CD14-positive monocyte (primary cell): Measurements from ENCODE around the gene TIMM9. TPM values are rescaled to one million over a fixed set of nuclear protein-coding genes. Genes with fewer than 3 reads are reported as not detected.

Source experiments
- DNase-seq, 3 donors: peaks; one replicate each; pipeline ENCODE4 v3.0.0-alpha.2; 2011 to 2022
- H2AFZ ChIP-seq: 2 replicates; pipeline ENCODE4 v1.6.0; 2012; ENCODE audit warnings: mild to moderate bottlenecking, low read depth, low read length, inconsistent platforms; ENCODE audit not compliant: insufficient read depth, poor library complexity, severe bottlenecking
- H3K27ac ChIP-seq, 2 donors: 1 replicate in 1 of 2; 2 replicates in 1 of 2; pipeline ENCODE4 v1.5.1; 2012 to 2013; ENCODE audit warnings: low read length in 2 of 2, control low read depth in 1 of 2, inconsistent platforms in 1 of 2, low read depth in 1 of 2, mild to moderate bottlenecking in 1 of 2
- H3K27me3 ChIP-seq, 2 donors: one replicate each; pipeline versions ENCODE4 v1.6.0 to v1.6.1; 2011 to 2013; ENCODE audit warnings: low read length in 2 of 2; ENCODE audit not compliant: control insufficient read depth in 2 of 2, insufficient read depth in 2 of 2
- H3K36me3 ChIP-seq, 2 donors: replicated peaks in 1 of 2; 1 replicate in 1 of 2; 2 replicates in 1 of 2; pipeline versions ENCODE4 v1.5.1 to v1.6.1; 2012 to 2013; ENCODE audit warnings: low read length in 2 of 2, control low read depth in 1 of 2, inconsistent platforms in 1 of 2, mild to moderate bottlenecking in 1 of 2; ENCODE audit not compliant: insufficient read depth in 2 of 2, control insufficient read depth in 1 of 2
- H3K4me1 ChIP-seq, 2 donors: 1 replicate in 1 of 2; 2 replicates in 1 of 2; pipeline versions ENCODE4 v1.5.1 to v1.6.1; 2012 to 2013; ENCODE audit warnings: low read length in 2 of 2, control low read depth in 1 of 2, inconsistent platforms in 1 of 2, mild to moderate bottlenecking in 1 of 2, moderate library complexity in 1 of 2; ENCODE audit not compliant: insufficient read depth in 2 of 2, control insufficient read depth in 1 of 2
- H3K4me2 ChIP-seq: replicated peaks from 2 replicates; pipeline ENCODE3; 2012; ENCODE audit warnings: low read length, moderate library complexity, mild to moderate bottlenecking; ENCODE audit not compliant: poor library complexity, severe bottlenecking; ENCODE audit errors: extremely low read depth
- H3K4me3 ChIP-seq, 3 experiments: fragments of 200-600 bp in 1 of 3; sonication (generic) in 1 of 3; replicated peaks in 1 of 3; 1 replicate in 2 of 3; 2 replicates in 1 of 3; pipeline ENCODE4 v1.5.1; 2011 to 2013; ENCODE audit warnings: low read length in 3 of 3, mild to moderate bottlenecking in 3 of 3, control low read depth in 2 of 3, low read depth in 2 of 3, inconsistent platforms in 1 of 3, moderate library complexity in 1 of 3
- H3K79me2 ChIP-seq: 2 replicates; pipeline ENCODE4 v1.6.0; 2012; ENCODE audit warnings: mild to moderate bottlenecking, control low read depth, inconsistent platforms, low read length, moderate library complexity; ENCODE audit not compliant: insufficient read depth
- H3K9ac ChIP-seq: 2 replicates; pipeline ENCODE4 v1.6.0; 2017; ENCODE audit warnings: low read length, mild to moderate bottlenecking; ENCODE audit not compliant: insufficient read depth, poor library complexity, severe bottlenecking
- H3K9me3 ChIP-seq, 2 donors: replicated peaks in 1 of 2; 1 replicate in 1 of 2; 2 replicates in 1 of 2; pipeline versions ENCODE4 v1.5.1 to v1.6.1; 2012 to 2013; ENCODE audit warnings: low read length in 2 of 2, control low read depth in 1 of 2; ENCODE audit not compliant: control insufficient read depth in 1 of 2, insufficient read depth in 1 of 2
- H4K20me1 ChIP-seq: 2 replicates; pipeline ENCODE4 v1.6.0; 2012; ENCODE audit warnings: mild to moderate bottlenecking, low read length, control low read depth, moderate library complexity; ENCODE audit not compliant: insufficient read depth
- H3K27ac Mint-ChIP-seq, 7 donors: one replicate each; pipeline ENCODE4 v1.8.0; 2020; ENCODE audit warnings: mild to moderate bottlenecking in 7 of 7, mixed read lengths in 7 of 7, moderate library complexity in 6 of 7, inconsistent platforms in 2 of 7
- H3K27me3 Mint-ChIP-seq, 3 donors: one replicate each; pipeline ENCODE4 v1.8.0; 2021 to 2022; ENCODE audit warnings: low read depth in 3 of 3, mild to moderate bottlenecking in 3 of 3, mixed read lengths in 3 of 3, moderate library complexity in 3 of 3, inconsistent platforms in 1 of 3
- H3K36me3 Mint-ChIP-seq, 2 donors: one replicate each; pipeline ENCODE4 v1.8.0; 2020; ENCODE audit warnings: mixed read lengths in 2 of 2, inconsistent platforms in 1 of 2, mild to moderate bottlenecking in 1 of 2
- H3K4me1 Mint-ChIP-seq: one replicate; pipeline ENCODE4 v1.8.0; 2020; ENCODE audit warnings: mild to moderate bottlenecking, mixed read lengths
- H3K4me3 Mint-ChIP-seq, 2 donors: one replicate each; pipeline ENCODE4 v1.8.0; 2020; ENCODE audit warnings: mild to moderate bottlenecking in 2 of 2, mixed read lengths in 2 of 2, moderate library complexity in 1 of 2
- H3K9me3 Mint-ChIP-seq, 7 donors: one replicate each; pipeline ENCODE4 v1.8.0; 2020 to 2022; ENCODE audit warnings: mixed read lengths in 7 of 7, mild to moderate bottlenecking in 6 of 7, moderate library complexity in 6 of 7, inconsistent platforms in 2 of 7
- WGBS: methylation state at CpG from one replicate; pipeline ENCODE4 v1.1.5; 2013; ENCODE audit warnings: missing lambda C conversion rate; ENCODE audit not compliant: insufficient coverage; 5-methylcytosine and 5-hydroxymethylcytosine counted together
- intact Hi-C, 2 donors: fragments of 100-400 bp; cut with micrococcal nuclease; formaldehyde crosslinking; loops; one replicate each; pipeline versions ENCODE4 v1.15.0 to v1.15.1; 2023
- polyA plus RNA-seq, 3 donors: library from polyadenylated mRNA; depleted of rRNA in 1 of 3; unstranded in 2 of 3; stranded (reverse) in 1 of 3; fragments of 300-500 nt in 2 of 3; fragments of >200 nt in 1 of 3; fragmentation: Illumina TruSeq in 2 of 3; gene quantifications; 1 replicate in 2 of 3; 2 replicates in 1 of 3; pipeline ENCODE4 v1.2.3, GENCODE V29; 2012 to 2021
- TF ChIP-seq, protein P1 (sequence below): fragments of 200-600 bp; IDR thresholded peaks from one replicate; pipeline ENCODE4 v1.8.0; 2022; ENCODE audit warnings: antibody characterized with exemption, mild to moderate bottlenecking

Gene TIMM9
- polyA plus RNA-seq, 3 donors = 26.2 to 45.7 (median 29.9) TPM

DNA sequence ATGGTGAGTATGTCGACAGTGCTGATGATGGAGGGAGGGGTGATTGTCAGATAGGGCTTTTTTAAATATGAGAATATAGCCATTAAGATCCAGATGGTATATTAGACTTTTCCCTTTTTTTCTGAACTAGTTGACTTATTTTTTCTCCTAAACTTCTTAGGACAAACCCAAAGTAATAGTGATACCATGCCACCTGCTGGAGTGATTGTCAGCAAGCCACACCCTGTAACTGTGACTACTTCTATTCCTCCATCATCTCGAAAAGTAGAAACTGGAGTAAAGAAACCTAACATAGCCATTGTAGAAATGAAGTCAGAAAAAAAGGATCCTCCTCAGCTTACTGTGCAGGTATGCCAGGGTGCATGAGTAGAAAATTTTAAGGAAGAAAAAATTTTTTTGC, 40.2 kb upstream of the TIMM9 start:
- H3K4me3 Mint-ChIP-seq = no peak overlapping the region
- intact Hi-C loops = no loop called here
- H3K4me3 ChIP-seq = no peak overlapping the region
- H3K36me3 ChIP-seq = peaks cover 43 to 74% of the 10 kb centered on the region in 2 donors
- no peaks in the 10 kb centered on the region for H3K27me3 ChIP-seq
- H3K4me1 Mint-ChIP-seq = no peaks in the 10 kb centered on the region
- no peaks in the 10 kb centered on the region for H3K79me2 ChIP-seq
- H3K4me2 ChIP-seq = no peak overlapping the region
- peaks cover 0 to 2% (median 0%) of the 10 kb centered on the region in 3 donors for H3K27me3 Mint-ChIP-seq
- no peak overlapping the region for H3K9ac ChIP-seq
- H3K27ac Mint-ChIP-seq = no peak overlapping the region
- H3K9me3 Mint-ChIP-seq = no peaks in the 10 kb centered on the region
- no peak overlapping the region for H3K27ac ChIP-seq
- H3K36me3 Mint-ChIP-seq = peaks cover 57 to 62% of the 10 kb centered on the region in 2 donors
- H2AFZ ChIP-seq = no peak overlapping the region
- no peaks in the 10 kb centered on the region for H3K4me1 ChIP-seq
- TF ChIP-seq, protein P1, sequence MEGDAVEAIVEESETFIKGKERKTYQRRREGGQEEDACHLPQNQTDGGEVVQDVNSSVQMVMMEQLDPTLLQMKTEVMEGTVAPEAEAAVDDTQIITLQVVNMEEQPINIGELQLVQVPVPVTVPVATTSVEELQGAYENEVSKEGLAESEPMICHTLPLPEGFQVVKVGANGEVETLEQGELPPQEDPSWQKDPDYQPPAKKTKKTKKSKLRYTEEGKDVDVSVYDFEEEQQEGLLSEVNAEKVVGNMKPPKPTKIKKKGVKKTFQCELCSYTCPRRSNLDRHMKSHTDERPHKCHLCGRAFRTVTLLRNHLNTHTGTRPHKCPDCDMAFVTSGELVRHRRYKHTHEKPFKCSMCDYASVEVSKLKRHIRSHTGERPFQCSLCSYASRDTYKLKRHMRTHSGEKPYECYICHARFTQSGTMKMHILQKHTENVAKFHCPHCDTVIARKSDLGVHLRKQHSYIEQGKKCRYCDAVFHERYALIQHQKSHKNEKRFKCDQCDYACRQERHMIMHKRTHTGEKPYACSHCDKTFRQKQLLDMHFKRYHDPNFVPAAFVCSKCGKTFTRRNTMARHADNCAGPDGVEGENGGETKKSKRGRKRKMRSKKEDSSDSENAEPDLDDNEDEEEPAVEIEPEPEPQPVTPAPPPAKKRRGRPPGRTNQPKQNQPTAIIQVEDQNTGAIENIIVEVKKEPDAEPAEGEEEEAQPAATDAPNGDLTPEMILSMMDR = no peak
- no CpG with 5 or more reads among the region's 2 CpGs for WGBS
- no peak for DNase-seq
- H4K20me1 ChIP-seq = no peaks in the 10 kb centered on the region
- H3K9me3 ChIP-seq = no peaks in the 10 kb centered on the region

DNA sequence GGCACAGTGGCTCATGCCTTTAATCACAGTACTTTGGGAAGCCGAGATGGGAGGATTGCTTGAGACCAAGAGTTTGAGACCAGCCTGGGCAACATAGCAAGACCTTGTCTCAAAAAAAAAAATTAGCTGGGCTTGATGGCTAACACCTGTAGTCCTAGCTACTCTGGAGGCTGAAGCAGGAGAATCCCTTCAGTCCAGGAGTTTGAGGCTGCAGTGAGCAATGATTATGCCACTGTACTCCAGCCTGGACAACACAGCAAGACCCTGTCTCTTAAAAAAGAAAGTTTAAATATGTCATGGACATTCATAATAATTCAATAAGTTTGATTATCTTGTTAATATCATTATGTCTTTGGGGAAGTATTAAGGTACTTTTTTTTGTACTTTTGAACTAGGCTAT, 39.1 kb upstream of the TIMM9 start:
- no peaks in the 10 kb centered on the region for H3K79me2 ChIP-seq
- Mint-ChIP-seq H3K27ac (peak overlapping the region in 1 of 7 donors; percentile 11), H3K9me3 (no peaks in the 10 kb centered on the region), H3K4me3 (no peak overlapping the region), H3K36me3 (peaks cover 56 to 58% of the 10 kb centered on the region in 2 donors), H3K4me1 (no peaks in the 10 kb centered on the region), H3K27me3 (peaks cover 0 to 2% (median 0%) of the 10 kb centered on the region in 3 donors)
- H3K4me3 ChIP-seq = no peak overlapping the region
- no peaks in the 10 kb centered on the region for H3K27me3 ChIP-seq
- H3K4me1 ChIP-seq = no peaks in the 10 kb centered on the region
- peaks cover 47 to 79% of the 10 kb centered on the region in 2 donors for H3K36me3 ChIP-seq
- no peak overlapping the region for H3K27ac ChIP-seq
- no peak overlapping the region for H3K4me2 ChIP-seq
- H3K9me3 ChIP-seq = no peaks in the 10 kb centered on the region
- WGBS = 100% methylated on average over 1 of the region's 1 CpG
- intact Hi-C loops = no loop called here
- TF ChIP-seq, protein P1 = no peak
- no peak overlapping the region for H3K9ac ChIP-seq
- DNase-seq = no peak
- H2AFZ ChIP-seq = no peak overlapping the region
- no peaks in the 10 kb centered on the region for H4K20me1 ChIP-seq
